Mucosa of descending colon (tissue), 3 donors: ENCODE results near the gene KCNQ5. TPM values are rescaled to one million over a fixed set of nuclear protein-coding genes. Genes with fewer than 3 reads are reported as not detected.
"Not testable (repeated sequence)": the region's sequence is repeated elsewhere in the genome, so short reads cannot be mapped to it uniquely, and the experiment has no call there.

Source experiments
- ATAC-seq: fragments of 200-7000 bp; cut with Tn5 transposase; one replicate; pipeline ENCODE4 v1.9.1; 2020; ENCODE audit warnings: mild to moderate bottlenecking, moderate library complexity
- DNase-seq, 3 donors: peaks; one replicate each; pipeline ENCODE4 v3.0.0-alpha.2; 2020
- H3K36me3 ChIP-seq: fragments of 200-600 bp; one replicate; pipeline ENCODE4 v1.8.0; 2021; ENCODE audit warnings: low read depth, mild to moderate bottlenecking
- H3K4me1 ChIP-seq: fragments of 200-600 bp; one replicate; pipeline ENCODE4 v1.8.0; 2021; ENCODE audit warnings: low read depth, mild to moderate bottlenecking
- H3K4me3 ChIP-seq: fragments of 200-600 bp; one replicate; pipeline ENCODE4 v1.8.0; 2021; ENCODE audit warnings: mild to moderate bottlenecking
- H3K9me3 ChIP-seq: fragments of 200-600 bp; one replicate; pipeline ENCODE4 v1.8.0; 2021; ENCODE audit warnings: mild to moderate bottlenecking
- intact Hi-C, 2 donors: fragments of 100-400 bp; cut with DNase I in 1 of 2; cut with micrococcal nuclease in 1 of 2; formaldehyde crosslinking; loops; one replicate each; pipeline versions ENCODE4 v1.11.0 to v1.11.1; 2022; cut with DNase I, micrococcal nuclease
- total RNA-seq, 3 donors: library from RNA; stranded (reverse); fragmentation: NEBNext Ultra II Directional in 2 of 3; extraction: Animal tissue kit (Norgen Biotek cat#: 25700) in 2 of 3; gene quantifications; one replicate each; pipeline versions ENCODE4 v1.2.1 to v1.2.4, GENCODE V29; 2021 to 2023
- TF ChIP-seq, protein P1 (sequence below): fragments of 200-600 bp; IDR thresholded peaks from one replicate; pipeline ENCODE4 v1.8.0; 2022; ENCODE audit warnings: antibody characterized with exemption, mild to moderate bottlenecking
- donor health status: DM: no; HTN: no; CAD: no; lungs with moderate emphysema.
- donor health status: DM: no; HTN: no; CAD: no.
- donor health status: DM: no; HTN: yes; CAD: no.

Gene KCNQ5
- total RNA-seq, 3 donors from 2014 or later: 0.14 to 2.3 (median 0.17) TPM

DNA sequence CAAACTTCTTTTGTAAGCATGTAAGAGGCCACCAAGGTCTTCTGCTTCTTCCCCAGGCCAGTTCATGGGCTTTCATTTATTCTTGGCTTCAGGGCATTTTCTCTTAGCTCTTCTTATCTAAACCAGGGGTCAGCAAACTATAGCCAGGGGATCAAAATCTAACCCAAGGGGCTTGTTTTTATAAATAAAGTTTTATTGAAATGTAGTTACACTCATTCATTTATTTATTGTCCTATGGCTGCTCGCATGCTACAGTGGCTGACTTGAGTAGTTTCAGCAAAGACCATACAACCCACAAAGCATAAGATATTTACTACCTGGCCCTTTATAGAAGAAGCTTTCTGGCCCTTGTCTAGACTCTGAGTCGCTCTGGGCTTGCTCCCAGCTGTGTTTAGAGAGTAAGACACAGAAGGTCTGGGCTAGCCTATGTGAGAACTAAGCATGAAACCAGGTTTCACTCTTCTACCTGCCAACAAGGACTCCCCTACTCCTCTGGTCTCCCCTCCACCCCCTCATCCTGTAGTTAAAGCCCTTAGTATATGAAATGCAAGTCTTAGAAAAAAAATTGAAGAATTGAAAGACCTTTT is 560.2 kb downstream of the KCNQ5 start:
- Histone ChIP-seq H3K4me1 (no peaks in the 10 kb centered on the region), H3K36me3 (no peaks in the 10 kb centered on the region), H3K9me3 (no peaks in the 10 kb centered on the region), H3K4me3 (no peak overlapping the region)
- intact Hi-C loops: no loop called here
- DNase-seq: no peak
- no peak for ATAC-seq
- TF ChIP-seq, protein P1, sequence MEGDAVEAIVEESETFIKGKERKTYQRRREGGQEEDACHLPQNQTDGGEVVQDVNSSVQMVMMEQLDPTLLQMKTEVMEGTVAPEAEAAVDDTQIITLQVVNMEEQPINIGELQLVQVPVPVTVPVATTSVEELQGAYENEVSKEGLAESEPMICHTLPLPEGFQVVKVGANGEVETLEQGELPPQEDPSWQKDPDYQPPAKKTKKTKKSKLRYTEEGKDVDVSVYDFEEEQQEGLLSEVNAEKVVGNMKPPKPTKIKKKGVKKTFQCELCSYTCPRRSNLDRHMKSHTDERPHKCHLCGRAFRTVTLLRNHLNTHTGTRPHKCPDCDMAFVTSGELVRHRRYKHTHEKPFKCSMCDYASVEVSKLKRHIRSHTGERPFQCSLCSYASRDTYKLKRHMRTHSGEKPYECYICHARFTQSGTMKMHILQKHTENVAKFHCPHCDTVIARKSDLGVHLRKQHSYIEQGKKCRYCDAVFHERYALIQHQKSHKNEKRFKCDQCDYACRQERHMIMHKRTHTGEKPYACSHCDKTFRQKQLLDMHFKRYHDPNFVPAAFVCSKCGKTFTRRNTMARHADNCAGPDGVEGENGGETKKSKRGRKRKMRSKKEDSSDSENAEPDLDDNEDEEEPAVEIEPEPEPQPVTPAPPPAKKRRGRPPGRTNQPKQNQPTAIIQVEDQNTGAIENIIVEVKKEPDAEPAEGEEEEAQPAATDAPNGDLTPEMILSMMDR: no peak

DNA sequence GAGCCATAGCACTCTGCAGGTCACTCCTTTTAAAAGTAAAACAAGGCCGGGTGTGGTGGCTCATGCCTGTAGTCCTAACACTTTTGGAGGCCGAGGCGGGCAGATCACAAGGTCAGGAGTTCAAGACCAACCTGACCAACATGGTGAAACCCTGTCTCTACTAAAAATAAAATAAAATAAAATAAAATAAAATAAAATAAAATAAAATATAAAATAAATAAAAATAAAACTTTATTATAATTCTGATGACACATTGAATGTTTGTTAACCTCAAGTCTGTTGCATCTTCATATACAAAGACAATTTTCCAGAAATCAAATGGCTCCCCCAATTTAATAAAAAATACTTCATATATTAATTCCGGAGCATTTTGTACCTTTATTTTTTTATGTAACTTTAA is 571.4 kb downstream of the KCNQ5 start:
- ATAC-seq, DNase-seq, H3K36me3 ChIP-seq, H3K9me3 ChIP-seq, H3K4me1 ChIP-seq, intact Hi-C loops, H3K4me3 ChIP-seq: not testable (repeated sequence)

DNA sequence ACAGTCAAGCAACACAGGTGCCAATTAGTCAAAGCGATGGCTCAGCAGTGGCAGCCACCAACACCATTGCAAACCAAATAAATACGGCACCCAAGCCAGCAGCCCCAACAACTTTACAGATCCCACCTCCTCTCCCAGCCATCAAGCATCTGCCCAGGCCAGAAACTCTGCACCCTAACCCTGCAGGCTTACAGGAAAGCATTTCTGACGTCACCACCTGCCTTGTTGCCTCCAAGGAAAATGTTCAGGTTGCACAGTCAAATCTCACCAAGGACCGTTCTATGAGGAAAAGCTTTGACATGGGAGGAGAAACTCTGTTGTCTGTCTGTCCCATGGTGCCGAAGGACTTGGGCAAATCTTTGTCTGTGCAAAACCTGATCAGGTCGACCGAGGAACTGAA is 572.9 kb downstream of the KCNQ5 start:
- ATAC-seq: no peak
- no peaks in the 10 kb centered on the region for H3K9me3 ChIP-seq

DNA sequence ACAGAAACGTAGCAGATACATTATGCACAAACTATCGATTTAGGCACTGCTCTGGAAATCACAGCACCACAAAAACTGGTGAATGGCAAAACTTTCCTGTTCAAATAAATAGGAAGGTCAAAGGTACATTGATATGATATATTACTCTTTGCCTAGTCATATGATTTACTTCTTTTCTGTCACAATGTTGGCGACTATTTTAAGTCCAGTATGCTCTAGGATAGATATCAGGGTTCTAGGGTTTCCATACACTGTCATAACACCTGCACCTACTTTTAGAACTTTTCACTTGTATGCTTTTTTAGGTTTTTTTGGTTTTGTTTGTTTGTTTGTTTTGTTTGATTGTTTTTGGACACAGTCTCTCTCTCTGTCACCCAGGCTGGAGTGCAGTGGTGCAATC is 578.4 kb downstream of the KCNQ5 start:
- H3K4me1 ChIP-seq: no peaks in the 10 kb centered on the region
- H3K36me3 ChIP-seq: no peaks in the 10 kb centered on the region
- intact Hi-C loops: no loop called here
- H3K4me3 ChIP-seq: no peak overlapping the region
- no peak for ATAC-seq
- TF ChIP-seq, protein P1: no peak
- H3K9me3 ChIP-seq: no peaks in the 10 kb centered on the region
- no peak for DNase-seq

More for the DNA sequence above, 572.9 kb downstream of the KCNQ5 start:
- Histone ChIP-seq H3K4me3 (no peak overlapping the region), H3K36me3 (no peaks in the 10 kb centered on the region), H3K4me1 (no peaks in the 10 kb centered on the region)
- intact Hi-C loops: no loop called here
- TF ChIP-seq, protein P1: no peak
- DNase-seq: no peak

DNA sequence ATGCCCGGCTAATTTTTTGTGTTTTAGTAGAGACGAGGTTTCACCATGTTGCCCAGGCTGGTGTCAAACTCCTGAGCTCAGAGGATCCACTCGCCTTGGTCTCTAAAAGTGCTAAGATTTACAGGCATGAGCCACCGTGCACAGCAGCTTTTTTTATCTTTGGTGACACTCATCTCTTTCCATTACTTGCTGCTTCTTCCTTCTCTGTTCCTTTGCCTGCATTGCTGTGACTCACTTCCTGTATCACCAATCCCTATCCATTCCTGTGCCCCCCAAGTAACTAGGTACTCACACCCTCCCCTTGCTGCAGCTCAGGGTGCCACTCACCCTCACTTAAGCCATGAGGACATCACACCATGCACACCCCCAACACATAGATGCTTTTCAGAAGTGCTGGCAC is 578.9 kb downstream of the KCNQ5 start:
- ATAC-seq: no peak
- intact Hi-C loops: no loop called here

DNA sequence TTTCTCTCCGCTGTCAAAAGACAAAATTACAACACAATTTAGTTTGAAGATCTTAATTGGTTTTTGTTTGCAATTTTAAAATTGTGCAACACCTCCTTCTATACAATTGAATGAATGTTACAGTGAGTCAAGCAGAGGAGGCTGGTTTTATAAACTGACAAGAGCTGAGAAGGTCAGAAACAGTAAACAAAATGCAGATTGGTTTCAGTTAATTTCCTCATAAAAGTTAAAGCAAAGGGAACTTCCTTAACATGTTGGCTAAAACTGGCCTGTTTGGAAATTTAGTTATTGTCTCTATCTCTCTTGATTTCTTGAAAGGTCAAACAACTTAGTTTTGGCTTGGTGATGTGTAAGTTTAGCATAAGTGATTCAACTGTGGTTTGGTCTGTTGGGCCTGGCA is 581.2 kb downstream of the KCNQ5 start:
- ATAC-seq (no peak), DNase-seq (no peak)
- no peak overlapping the region for H3K4me3 ChIP-seq
- no peaks in the 10 kb centered on the region for H3K36me3 ChIP-seq
- TF ChIP-seq, protein P1: no peak
- intact Hi-C loops: no loop called here
- no peaks in the 10 kb centered on the region for H3K4me1 ChIP-seq
- no peaks in the 10 kb centered on the region for H3K9me3 ChIP-seq

More for the DNA sequence above, 578.9 kb downstream of the KCNQ5 start:
- Histone ChIP-seq H3K4me3 (no peak overlapping the region), H3K9me3 (no peaks in the 10 kb centered on the region), H3K4me1 (no peaks in the 10 kb centered on the region), H3K36me3 (no peaks in the 10 kb centered on the region)
- TF ChIP-seq, protein P1: no peak
- no peak for DNase-seq
